LNCAP (cell line): ENCODE results near the gene TNS2.

Experiments used
- TF ChIP-seq, protein P1 (sequence below): fragments of 450-650 bp; IDR thresholded peaks from 2 replicates; pipeline ENCODE4 v1.5.1; 2017; ENCODE audit warnings: mild to moderate bottlenecking

The TNS2 gene

DNA sequence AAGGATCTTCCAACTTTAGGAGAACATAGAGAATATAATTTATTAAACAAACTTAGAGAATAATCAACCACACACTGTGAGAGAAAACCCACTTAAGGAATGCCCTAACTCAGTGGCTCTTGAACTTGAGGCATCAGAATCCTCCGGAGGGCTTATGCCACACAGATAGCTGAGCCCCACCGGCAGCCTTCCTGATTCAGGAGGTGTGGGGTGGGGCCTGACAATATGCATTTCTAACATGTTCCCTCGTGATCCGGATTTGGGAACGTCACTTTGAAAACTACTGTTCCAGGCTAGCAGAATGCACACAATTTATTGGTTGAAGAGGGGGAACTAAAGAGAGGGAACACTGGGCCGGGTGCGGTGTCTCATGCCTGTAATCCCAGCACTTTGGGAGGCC is 51.4 kb downstream of the TNS2 start:
- TF ChIP-seq, protein P1, sequence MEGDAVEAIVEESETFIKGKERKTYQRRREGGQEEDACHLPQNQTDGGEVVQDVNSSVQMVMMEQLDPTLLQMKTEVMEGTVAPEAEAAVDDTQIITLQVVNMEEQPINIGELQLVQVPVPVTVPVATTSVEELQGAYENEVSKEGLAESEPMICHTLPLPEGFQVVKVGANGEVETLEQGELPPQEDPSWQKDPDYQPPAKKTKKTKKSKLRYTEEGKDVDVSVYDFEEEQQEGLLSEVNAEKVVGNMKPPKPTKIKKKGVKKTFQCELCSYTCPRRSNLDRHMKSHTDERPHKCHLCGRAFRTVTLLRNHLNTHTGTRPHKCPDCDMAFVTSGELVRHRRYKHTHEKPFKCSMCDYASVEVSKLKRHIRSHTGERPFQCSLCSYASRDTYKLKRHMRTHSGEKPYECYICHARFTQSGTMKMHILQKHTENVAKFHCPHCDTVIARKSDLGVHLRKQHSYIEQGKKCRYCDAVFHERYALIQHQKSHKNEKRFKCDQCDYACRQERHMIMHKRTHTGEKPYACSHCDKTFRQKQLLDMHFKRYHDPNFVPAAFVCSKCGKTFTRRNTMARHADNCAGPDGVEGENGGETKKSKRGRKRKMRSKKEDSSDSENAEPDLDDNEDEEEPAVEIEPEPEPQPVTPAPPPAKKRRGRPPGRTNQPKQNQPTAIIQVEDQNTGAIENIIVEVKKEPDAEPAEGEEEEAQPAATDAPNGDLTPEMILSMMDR, result no peak

DNA sequence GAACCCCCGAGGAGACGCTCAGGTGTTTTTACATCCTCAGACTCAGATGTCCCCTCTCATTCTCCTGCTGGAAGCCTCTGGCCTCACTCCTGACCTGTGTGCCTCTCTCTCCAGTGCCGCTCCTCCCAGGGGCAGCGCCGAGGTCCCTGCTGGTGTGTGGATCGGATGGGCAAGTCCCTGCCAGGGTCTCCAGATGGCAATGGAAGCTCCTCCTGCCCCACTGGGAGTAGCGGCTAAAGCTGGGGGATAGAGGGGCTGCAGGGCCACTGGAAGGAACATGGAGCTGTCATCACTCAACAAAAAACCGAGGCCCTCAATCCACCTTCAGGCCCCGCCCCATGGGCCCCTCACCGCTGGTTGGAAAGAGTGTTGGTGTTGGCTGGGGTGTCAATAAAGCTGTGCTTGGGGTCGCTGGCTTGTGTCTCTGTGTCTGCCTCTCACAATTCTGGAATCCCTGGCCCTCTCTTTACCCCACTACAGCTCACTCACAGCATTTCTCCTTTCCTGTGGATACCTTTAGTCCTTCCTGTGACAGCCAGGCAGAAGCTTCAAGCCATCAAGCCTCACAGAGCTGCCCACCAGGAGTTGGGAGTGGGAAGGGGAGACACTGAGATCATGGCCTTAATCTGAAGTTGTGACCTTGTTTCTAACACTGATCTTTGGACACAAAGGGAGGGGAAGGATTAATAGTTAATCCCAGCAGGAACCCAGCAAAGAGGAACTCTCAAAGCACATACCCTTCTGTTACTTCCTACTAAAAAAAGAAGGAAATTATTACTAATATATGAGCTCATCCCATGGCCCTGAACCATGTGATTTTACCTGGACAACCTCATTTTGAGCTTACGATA is 52.3 kb downstream of the TNS2 start:
- TF ChIP-seq, protein P1, result no peak

DNA sequence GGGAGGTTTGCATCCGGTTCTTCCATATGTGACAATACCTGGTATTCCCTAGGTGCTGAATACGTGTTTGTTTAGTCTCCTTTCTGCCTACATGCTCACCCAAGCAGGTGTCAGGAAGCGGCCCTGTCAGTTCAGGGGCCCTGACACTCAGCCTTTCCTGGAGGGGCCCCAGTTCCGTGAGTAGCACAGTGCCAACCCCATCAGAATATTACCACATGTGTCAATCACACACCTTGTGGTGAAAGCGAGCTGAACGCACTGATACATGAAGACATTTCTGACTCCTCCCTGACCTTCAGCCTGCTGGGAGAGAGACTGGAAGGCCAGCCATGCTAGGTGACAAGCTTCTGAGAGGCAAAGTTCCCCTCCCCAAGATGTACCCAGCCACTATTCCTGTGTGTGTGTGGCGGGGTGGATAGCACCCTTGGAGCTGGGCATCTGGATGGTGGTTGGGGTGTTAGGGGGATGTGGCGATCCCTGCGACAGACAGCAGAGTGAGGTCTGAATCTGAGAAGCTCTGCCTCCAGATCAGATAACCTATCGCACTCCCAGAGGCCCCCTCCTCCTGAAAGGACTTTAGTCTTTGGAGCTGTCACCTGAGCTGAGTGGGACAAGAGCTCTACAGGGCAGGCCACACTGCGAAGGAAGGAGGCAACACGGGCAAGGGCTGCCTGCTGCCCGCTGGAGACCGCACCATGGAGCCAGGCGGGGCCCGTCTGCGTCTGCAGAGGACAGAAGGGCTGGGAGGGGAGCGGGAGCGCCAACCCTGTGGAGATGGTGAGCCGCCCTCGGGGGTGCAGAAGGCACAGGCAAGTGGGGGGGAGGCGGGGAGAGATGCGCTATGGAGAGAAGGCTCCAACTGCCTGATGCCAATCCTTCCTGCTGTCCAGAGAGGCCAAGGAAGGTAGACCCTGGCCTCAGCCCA is 53.3 kb downstream of the TNS2 start, which contains the start of gene SOAT2:
Gene SOAT2 (plus strand): TSS at position 604 of the 925 bp plus-strand sequence. CDS start 92 bp downstream, at position 696.
- TF ChIP-seq, protein P1, result no peak

DNA sequence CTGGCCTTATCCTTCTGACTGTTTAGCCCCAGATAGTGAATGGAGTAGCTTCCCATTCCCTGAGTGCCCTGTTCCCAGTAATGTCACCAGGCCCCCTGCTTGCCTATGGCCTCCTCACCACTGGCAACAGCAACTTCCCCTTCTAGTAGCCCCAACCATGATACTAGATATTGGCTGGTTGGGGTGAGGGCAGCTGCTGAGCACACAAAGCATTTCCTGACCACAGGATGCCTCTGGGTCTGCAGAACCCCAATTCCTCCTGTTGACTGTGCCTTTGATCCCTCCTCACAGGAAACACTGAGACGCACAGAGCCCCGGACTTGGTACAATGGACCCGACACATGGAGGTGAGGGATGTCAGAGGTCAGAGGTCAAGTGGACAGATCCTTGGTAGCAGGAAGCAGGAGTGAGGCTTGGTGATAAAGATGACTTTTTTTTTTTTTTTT is 54.0 kb downstream of the TNS2 start:
- TF ChIP-seq, protein P1, result no peak

DNA sequence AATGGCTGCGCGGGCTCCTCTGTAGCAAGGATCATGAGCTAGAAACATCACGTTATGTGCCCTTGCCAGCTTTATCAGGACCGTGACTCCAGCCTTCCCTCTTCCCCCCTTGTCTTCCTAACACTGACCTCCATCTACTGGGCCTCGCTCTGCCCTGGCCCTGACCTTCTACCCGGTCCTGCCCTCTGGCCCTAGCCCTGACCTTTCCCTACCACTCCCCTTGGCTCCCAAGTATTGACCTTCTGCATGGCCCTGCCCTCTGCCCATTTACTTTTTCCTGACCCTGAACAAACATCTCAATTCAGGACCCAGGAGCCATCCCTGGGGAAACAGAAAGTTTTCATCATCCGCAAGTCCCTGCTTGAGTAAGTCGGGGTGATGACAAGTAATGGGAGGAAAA is 55.4 kb downstream of the TNS2 start:
- TF ChIP-seq, protein P1, result no peak

DNA sequence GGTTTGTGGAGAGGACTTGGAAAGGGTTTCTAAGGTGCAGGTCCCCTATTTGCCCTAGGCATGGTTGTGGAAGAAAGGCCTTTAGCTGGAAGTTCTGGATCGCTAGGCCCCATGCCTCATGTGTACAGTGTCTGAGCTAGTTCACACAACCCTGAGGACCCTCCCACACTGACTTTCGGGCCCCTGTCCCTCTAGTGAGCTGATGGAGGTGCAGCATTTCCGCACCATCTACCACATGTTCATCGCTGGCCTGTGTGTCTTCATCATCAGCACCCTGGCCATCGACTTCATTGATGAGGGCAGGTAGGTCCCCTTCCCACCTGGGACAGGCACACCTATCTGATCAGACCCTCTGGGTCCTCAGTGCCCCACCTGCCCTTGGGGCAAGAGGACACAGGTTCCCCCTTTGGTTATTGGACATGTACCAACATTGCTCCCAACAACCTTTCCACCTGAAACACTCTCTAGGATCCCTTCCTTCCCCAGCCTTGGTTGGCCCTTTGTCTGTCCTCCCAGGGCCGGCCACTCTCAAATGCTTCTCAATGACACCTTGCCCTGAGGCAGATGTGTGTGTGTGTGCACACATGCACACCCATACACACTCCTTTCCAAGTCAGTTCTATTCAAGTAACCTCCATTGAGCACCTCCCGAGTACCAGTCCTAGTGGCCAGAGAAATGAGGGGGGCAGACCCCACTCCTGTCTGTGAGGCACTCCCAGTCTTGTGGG is 56.0 kb downstream of the TNS2 start:
- TF ChIP-seq, protein P1, result no peak

DNA sequence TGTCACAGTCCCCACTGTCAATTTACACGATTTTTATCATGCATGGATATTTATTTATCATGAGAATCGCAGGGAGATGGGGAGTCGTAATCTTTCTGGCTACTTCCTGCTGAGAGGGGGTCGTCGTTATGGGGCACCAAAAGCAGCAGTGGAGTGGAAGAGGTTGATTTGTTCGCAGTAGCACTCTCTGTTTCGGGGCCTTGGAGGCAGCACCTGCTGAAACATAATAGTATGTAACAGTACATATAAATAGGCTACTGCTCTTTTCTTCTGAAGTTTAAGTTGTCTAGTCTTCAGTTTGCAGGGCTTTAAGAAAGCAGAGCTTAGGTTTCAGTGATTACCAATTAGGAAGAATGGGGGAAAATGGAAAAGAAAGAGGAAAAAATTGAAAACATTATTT is 57.3 kb downstream of the TNS2 start:
- TF ChIP-seq, protein P1, result no peak
